OCI-LY1 (cell line): ENCODE measurements around the gene MYO5B.

Experiments used
- H2AFZ ChIP-seq: fragments of 200-600 bp; sonication (generic), shearing (Covaris generic); 2 replicates; pipeline ENCODE4 v1.6.0; 2014; ENCODE audit warnings: antibody characterized with exemption, mild to moderate bottlenecking, low read length
- H3F3A ChIP-seq: fragments of 200-600 bp; sonication (generic), shearing (Covaris generic); 2 replicates; pipeline ENCODE4 v1.6.0; 2014; ENCODE audit warnings: mild to moderate bottlenecking, antibody characterized with exemption, low read length, moderate library complexity; ENCODE audit not compliant: insufficient read depth
- H3K27ac ChIP-seq: fragments of 200-600 bp; sonication (generic); 2 replicates; pipeline ENCODE4 v1.5.1; 2014; ENCODE audit warnings: low read length, mixed run types, mild to moderate bottlenecking, low read depth; ENCODE audit not compliant: poor library complexity, severe bottlenecking
- H3K27me3 ChIP-seq: fragments of 200-600 bp; sonication (generic); 2 replicates; pipeline ENCODE4 v1.6.0; 2014; ENCODE audit warnings: antibody characterized with exemption, mild to moderate bottlenecking, low read length, moderate library complexity; ENCODE audit not compliant: insufficient read depth
- H3K36me3 ChIP-seq: fragments of 200-600 bp; sonication (generic); 2 replicates; pipeline ENCODE4 v1.6.1; 2014; ENCODE audit warnings: mild to moderate bottlenecking, antibody characterized with exemption, low read length, moderate library complexity, mixed read lengths; ENCODE audit not compliant: insufficient read depth
- H3K4me1 ChIP-seq: fragments of 200-600 bp; sonication (generic); 2 replicates; pipeline ENCODE4 v1.5.1; 2014; ENCODE audit warnings: mild to moderate bottlenecking, low read length, moderate library complexity; ENCODE audit not compliant: insufficient read depth, severe bottlenecking
- H3K4me2 ChIP-seq: fragments of 200-600 bp; sonication (generic), shearing (Covaris generic); 2 replicates; pipeline ENCODE4 v1.6.1; 2014; ENCODE audit warnings: low read length
- H3K4me3 ChIP-seq: fragments of 200-600 bp; sonication (generic); 2 replicates; pipeline ENCODE4 v1.5.1; 2014; ENCODE audit warnings: low read length, low read depth, mild to moderate bottlenecking, mixed read lengths; ENCODE audit not compliant: poor library complexity, severe bottlenecking
- H3K79me2 ChIP-seq: fragments of 200-600 bp; shearing (Covaris generic); 2 replicates; pipeline ENCODE4 v1.6.1; 2016; ENCODE audit warnings: mixed run types, low read length, mixed read lengths; ENCODE audit not compliant: insufficient read depth
- H3K9ac ChIP-seq: fragments of 200-600 bp; sonication (generic), shearing (Covaris generic); 2 replicates; pipeline ENCODE4 v1.6.1; 2014; ENCODE audit warnings: mild to moderate bottlenecking, low read length, mixed read lengths
- H3K9me2 ChIP-seq: fragments of 200-600 bp; sonication (generic), shearing (Covaris generic); 2 replicates; pipeline ENCODE4 v1.6.1; 2014; ENCODE audit warnings: low read depth, mild to moderate bottlenecking, low read length, mixed read lengths
- H3K9me3 ChIP-seq: fragments of 200-600 bp; shearing (Covaris generic); 2 replicates; pipeline ENCODE4 v1.6.1; 2014; ENCODE audit warnings: low read length, mixed read lengths
- H4K20me1 ChIP-seq: fragments of 200-600 bp; sonication (generic), shearing (Covaris generic); 2 replicates; pipeline ENCODE4 v1.6.0; 2016; ENCODE audit warnings: mild to moderate bottlenecking, low read length; ENCODE audit not compliant: insufficient read depth
- CTCF ChIP-seq: fragments of 200-600 bp; sonication (generic), shearing (Covaris generic); IDR thresholded peaks from 2 replicates; pipeline ENCODE4 v1.5.1; 2017; ENCODE audit warnings: mild to moderate bottlenecking, antibody characterized with exemption, low read length, moderate library complexity, mixed read lengths
- EZH2 ChIP-seq: fragments of 200-600 bp; sonication (generic), shearing (Covaris generic); IDR thresholded peaks from 2 replicates; pipeline ENCODE4 v1.8.0; 2017; ENCODE audit warnings: borderline replicate concordance, mixed run types, mild to moderate bottlenecking, antibody characterized with exemption, low read length, moderate library complexity, mixed read lengths

Gene MYO5B

GRCh38 chr18:49955263-49955662, 239.7 kb downstream of the MYO5B start:
- Histone ChIP-seq H3K9me3 (no peaks in the 10 kb centered on the region), H4K20me1 (no peaks in the 10 kb centered on the region), H3K9ac (no peak overlapping the region), H3F3A (no peaks in the 10 kb centered on the region), H3K9me2 (no peaks in the 10 kb centered on the region), H3K27ac (no peak overlapping the region), H2AFZ (no peak overlapping the region), H3K4me2 (no peak overlapping the region), H3K4me3 (no peak overlapping the region), H3K4me1 (no peaks in the 10 kb centered on the region), H3K27me3 (peaks cover 5% of the 10 kb centered on the region; the same call in 1 of the 2 replicates), H3K79me2 (no peaks in the 10 kb centered on the region), H3K36me3 (no peaks in the 10 kb centered on the region)
- TF ChIP-seq CTCF (no peak), EZH2 (no peak)

- Histone ChIP-seq H3K9me2 (no peaks in the 10 kb centered on the region), H3K9me3 (no peaks in the 10 kb centered on the region), H3K79me2 (no peaks in the 10 kb centered on the region), H3K27me3 (peaks cover 5% of the 10 kb centered on the region; the same call in 1 of the 2 replicates), H3K27ac (no peak overlapping the region), H3K36me3 (no peaks in the 10 kb centered on the region), H3F3A (no peaks in the 10 kb centered on the region), H3K4me1 (no peaks in the 10 kb centered on the region), H2AFZ (no peak overlapping the region), H4K20me1 (no peaks in the 10 kb centered on the region), H3K4me2 (no peak overlapping the region), H3K9ac (no peak overlapping the region), H3K4me3 (no peak overlapping the region)
- TF ChIP-seq EZH2 (no peak), CTCF (no peak)
These were observed 241.6 kb downstream of the MYO5B start for GRCh38 chr18:49953391-49953790.

- Histone ChIP-seq H3F3A (no peaks in the 10 kb centered on the region), H3K9me2 (no peaks in the 10 kb centered on the region), H3K9me3 (no peaks in the 10 kb centered on the region), H3K4me3 (no peak overlapping the region), H4K20me1 (no peaks in the 10 kb centered on the region), H3K27ac (no peak overlapping the region), H3K4me1 (no peaks in the 10 kb centered on the region), H3K4me2 (no peak overlapping the region), H3K36me3 (no peaks in the 10 kb centered on the region), H3K27me3 (peaks cover 5% of the 10 kb centered on the region; the same call in 1 of the 2 replicates), H3K9ac (no peak overlapping the region), H3K79me2 (no peaks in the 10 kb centered on the region), H2AFZ (no peak overlapping the region)
- TF ChIP-seq CTCF (no peak), EZH2 (no peak)
These were observed 245.0 kb downstream of the MYO5B start for GRCh38 chr18:49949951-49950395.
